Ovary (tissue), 9 donors: ENCODE data around the gene UXS1. TPM values are rescaled to one million over a fixed set of nuclear protein-coding genes. Genes with fewer than 3 reads are reported as not detected.

Experiments used
- DNase-seq, 5 donors: peaks; one replicate each; pipeline ENCODE4 v3.0.0-alpha.2; 2019 to 2020
- H3K27ac ChIP-seq, 2 donors: fragments of 200-600 bp; one replicate each; pipeline versions ENCODE4 v1.5.1 to v1.8.0; 2019 to 2022
- H3K27me3 ChIP-seq: fragments of 200-600 bp; one replicate; pipeline ENCODE4 v1.8.0; 2022
- H3K36me3 ChIP-seq: fragments of 200-600 bp; sonication (generic); one replicate; pipeline ENCODE4 v1.5.1; 2019
- H3K4me1 ChIP-seq: one replicate; pipeline ENCODE4 v1.8.1; 2013; ENCODE audit warnings: mild to moderate bottlenecking, moderate library complexity; ENCODE audit not compliant: insufficient read depth
- H3K4me3 ChIP-seq: fragments of 200-600 bp; sonication (generic); one replicate; pipeline ENCODE4 v1.5.1; 2017
- H3K9me3 ChIP-seq, 2 donors: fragments of 200-600 bp in 1 of 2; sonication (generic) in 1 of 2; one replicate each; pipeline versions ENCODE4 v1.5.1 to v1.8.1; 2013 to 2019; ENCODE audit warnings: mild to moderate bottlenecking in 1 of 2, moderate library complexity in 1 of 2
- EP300 ChIP-seq: sonication (generic); formaldehyde crosslinking; IDR thresholded peaks from one replicate; pipeline ENCODE4 v1.6.1; 2017; ENCODE audit warnings: antibody characterized with exemption
- POLR2A ChIP-seq: fragments of 450-650 bp; IDR thresholded peaks from one replicate; pipeline ENCODE4 v1.6.1; 2017; ENCODE audit warnings: antibody characterized with exemption, mild to moderate bottlenecking, moderate library complexity
- WGBS, 3 donors: extraction: QIAGEN DNeasy Blood & Tissue Kit in 1 of 3; methylation state at CpG; one replicate each; pipeline versions ENCODE4 v1.1.5 to v1.1.7; 2013 to 2017; 5-methylcytosine and 5-hydroxymethylcytosine counted together
- intact Hi-C, 4 donors: fragments of 100-400 bp; cut with DNase I; formaldehyde crosslinking; loops; one replicate each; pipeline versions ENCODE4 v1.11.0 to v1.15.1; 2022 to 2023
- polyA plus RNA-seq, 2 donors: library from polyadenylated mRNA; stranded (reverse); fragments of 200-250 nt in 1 of 2; fragments of 350-450 nt in 1 of 2; fragmentation: Illumina TruSeq in 1 of 2; extraction: RNeasy Lipid Tissue Mini Kit (QIAGEN cat#74804) in 1 of 2; gene quantifications; one replicate each; pipeline ENCODE4 v1.2.3, GENCODE V29; 2013 to 2014
- total RNA-seq, 7 donors: library from RNA; depleted of rRNA in 2 of 7; stranded (reverse); fragments of >200 nt in 2 of 7; fragmentation: NEBNext Ultra II Directional in 3 of 7; extraction: Animal tissue kit (Norgen Biotek cat#: 25700) in 3 of 7; gene quantifications; one replicate each; pipeline versions ENCODE4 v1.1.0 to v1.2.4, GENCODE V29; 2016 to 2023
- TF ChIP-seq, protein P1 (sequence below), 3 donors: fragments of 450-650 bp in 2 of 3; fragments of 200-600 bp in 1 of 3; IDR thresholded peaks; one replicate each; pipeline versions ENCODE4 v1.5.1 to v1.8.0; 2016 to 2022; ENCODE audit warnings: antibody characterized with exemption in 3 of 3, mild to moderate bottlenecking in 1 of 3
- donor health status: DM: no; HTN: no; CAD: no; lungs with moderate emphysema.
- donor health status: DM: no; HTN: no; CAD: no.
- donor health status: Bipolar disorder and iron deficiency.
- donor health status: DM: yes; HTN: yes; CAD: no.
- donor health status: DM: no; HTN: no; CAD: no.
- donor health status: DM: yes; HTN: yes; CAD: no.

UXS1 gene
- total and polyA plus RNA-seq, 9 donors = 23.9 to 70.8 (median 27.7) TPM

DNA sequence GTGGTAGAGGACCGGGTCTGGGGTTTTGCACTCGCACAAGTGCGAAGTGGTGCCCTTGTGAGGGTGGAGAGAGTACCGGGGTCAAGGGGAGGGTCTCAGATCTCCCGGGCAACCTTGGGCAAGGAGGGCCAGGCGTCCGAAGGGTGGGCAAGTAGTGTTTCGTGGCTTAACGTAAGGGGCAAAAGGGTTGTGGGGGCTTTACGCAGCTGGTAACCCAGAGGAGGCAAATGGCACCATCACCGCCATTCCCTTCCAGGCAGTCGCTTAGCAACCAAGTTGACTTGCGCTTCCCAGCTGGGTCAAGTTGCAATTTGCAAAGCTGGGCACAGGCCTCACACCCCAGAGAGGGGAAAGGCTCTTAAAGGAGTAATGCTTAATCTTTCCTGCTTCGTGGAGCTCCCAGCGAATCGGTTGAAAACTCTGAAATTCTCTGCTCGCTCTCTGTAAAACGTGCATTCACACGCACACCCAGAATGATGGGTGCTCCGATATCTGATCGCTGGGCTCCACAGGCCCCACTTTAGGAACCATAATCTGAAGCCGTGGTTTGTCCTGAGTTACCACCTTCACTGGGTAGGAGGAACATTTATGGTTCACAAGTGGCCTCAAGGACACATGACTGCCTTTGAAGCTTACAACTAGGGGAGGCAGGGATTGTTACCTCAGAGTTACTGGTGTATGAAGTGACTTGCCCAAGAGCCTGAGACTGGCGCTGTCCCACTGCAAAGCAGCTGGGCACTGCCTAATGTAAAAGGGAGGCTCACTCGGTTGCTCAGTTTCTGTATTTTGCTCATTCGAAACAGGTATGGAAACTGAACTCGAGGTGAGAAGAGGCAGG is 127.9 kb downstream of the UXS1 start:
- no peak for TF ChIP-seq POLR2A
- no peak for TF ChIP-seq EP300
- TF ChIP-seq, protein P1, sequence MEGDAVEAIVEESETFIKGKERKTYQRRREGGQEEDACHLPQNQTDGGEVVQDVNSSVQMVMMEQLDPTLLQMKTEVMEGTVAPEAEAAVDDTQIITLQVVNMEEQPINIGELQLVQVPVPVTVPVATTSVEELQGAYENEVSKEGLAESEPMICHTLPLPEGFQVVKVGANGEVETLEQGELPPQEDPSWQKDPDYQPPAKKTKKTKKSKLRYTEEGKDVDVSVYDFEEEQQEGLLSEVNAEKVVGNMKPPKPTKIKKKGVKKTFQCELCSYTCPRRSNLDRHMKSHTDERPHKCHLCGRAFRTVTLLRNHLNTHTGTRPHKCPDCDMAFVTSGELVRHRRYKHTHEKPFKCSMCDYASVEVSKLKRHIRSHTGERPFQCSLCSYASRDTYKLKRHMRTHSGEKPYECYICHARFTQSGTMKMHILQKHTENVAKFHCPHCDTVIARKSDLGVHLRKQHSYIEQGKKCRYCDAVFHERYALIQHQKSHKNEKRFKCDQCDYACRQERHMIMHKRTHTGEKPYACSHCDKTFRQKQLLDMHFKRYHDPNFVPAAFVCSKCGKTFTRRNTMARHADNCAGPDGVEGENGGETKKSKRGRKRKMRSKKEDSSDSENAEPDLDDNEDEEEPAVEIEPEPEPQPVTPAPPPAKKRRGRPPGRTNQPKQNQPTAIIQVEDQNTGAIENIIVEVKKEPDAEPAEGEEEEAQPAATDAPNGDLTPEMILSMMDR (IDR thresholded peaks at IDR 0.05) = no peak
- peak overlapping the region; percentile 34 for H3K4me3 ChIP-seq
- H3K27me3 ChIP-seq = no peaks in the 10 kb centered on the region
- peaks cover 6% of the 10 kb centered on the region for H3K4me1 ChIP-seq
- H3K9me3 ChIP-seq = no peaks in the 10 kb centered on the region
- WGBS, 3 donors = 79 to 85% (median 80%) methylated on average over 26 of the region's 26 CpGs
- DNase-seq = no peak
- intact Hi-C loops = no loop called here
- H3K27ac ChIP-seq = no peak overlapping the region
- H3K36me3 ChIP-seq = no peaks in the 10 kb centered on the region

DNA sequence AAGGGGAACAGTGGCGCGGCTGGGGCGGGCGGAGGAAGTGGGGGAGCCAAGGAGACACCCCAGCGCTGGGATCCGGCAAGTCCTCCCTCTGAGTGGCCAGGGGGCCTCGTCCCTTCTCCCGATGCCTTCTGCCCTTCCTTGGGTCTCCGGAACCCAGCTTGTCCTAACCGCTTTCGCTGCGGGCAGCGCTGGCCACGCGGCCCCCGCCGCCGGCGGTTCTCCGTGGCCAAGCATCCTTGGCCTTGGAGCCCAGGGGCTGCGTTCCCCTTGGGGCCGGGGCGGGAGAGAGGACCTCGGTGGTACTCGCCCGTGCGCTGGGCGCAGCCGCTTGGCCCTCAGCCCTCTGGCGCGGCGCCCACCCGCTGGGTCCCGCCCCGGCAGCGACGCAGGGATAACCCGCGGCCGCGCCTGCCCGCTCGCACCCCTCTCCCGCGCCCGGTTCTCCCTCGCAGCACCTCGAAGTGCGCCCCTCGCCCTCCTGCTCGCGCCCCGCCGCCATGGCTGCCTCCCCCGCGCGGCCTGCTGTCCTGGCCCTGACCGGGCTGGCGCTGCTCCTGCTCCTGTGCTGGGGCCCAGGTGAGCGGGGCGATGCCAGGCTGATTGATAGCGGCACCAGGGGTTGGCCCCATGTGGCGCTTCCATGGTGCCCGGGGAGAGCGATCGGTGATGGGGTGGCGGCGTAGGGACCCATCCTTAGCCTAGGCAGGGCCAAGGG is 128.7 kb downstream of the UXS1 start:
- peak overlapping the region; percentile 34 for H3K4me3 ChIP-seq
- no peaks in the 10 kb centered on the region for H3K27me3 ChIP-seq
- no peak for TF ChIP-seq POLR2A
- TF ChIP-seq, protein P1 (IDR thresholded peaks at IDR 0.05) = no peak
- H3K9me3 ChIP-seq = no peaks in the 10 kb centered on the region
- H3K27ac ChIP-seq = no peak overlapping the region
- H3K36me3 ChIP-seq = no peaks in the 10 kb centered on the region
- peaks cover 6% of the 10 kb centered on the region for H3K4me1 ChIP-seq
- 6 to 9% (median 8%) methylated on average over 49 to 68 of the region's 68 CpGs for WGBS, 3 donors
- DNase-seq = peak in 4 of 5 donors; percentile 19 to 61 (median 43)
- intact Hi-C loops = no loop called here

DNA sequence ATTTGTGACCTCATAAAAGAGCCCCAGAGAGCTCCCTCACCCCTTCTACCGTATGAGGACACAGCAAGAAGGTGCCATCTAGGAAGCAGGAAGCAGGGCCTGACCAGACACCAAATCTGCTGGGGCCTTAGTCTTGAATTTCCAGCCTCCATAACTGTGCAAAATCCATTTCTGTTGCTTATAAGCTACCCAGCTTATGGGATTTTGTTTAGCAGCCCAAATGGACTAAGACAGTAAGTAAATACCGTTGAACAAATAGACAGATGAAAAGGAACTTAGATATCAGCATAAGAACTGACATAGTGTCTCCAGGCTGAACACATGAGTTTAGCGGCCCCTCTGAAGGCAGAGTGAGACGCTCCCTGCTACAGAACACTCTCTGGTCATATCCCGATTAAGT is 130.9 kb downstream of the UXS1 start:
- intact Hi-C loops = no loop called here
- no peak overlapping the region for H3K27ac ChIP-seq
- WGBS, 3 donors = 76 to 81% (median 79%) methylated on average over 5 of the region's 5 CpGs

DNA sequence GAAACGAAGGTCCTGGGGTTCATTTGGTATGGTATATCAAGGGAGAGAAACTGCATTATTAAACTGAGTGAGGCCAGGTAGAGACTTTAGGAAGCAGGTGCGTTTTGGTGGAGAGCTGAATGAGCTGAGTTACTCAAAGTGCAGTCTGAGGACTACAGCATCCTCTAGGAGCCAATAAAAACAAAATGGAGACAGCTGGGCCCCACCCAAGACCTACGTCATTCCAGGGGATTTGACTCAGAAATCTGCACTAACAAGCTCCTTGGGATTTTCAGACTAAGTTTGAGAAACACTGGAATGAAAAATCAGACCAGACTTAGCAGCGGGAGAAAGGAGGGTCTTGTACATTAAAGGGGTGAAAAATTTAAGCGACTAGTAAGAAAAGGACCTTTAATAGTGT is 131.5 kb downstream of the UXS1 start:
- TF ChIP-seq, protein P1 (IDR thresholded peaks at IDR 0.05) = no peak
- no peak for TF ChIP-seq POLR2A
- peaks cover 6% of the 10 kb centered on the region for H3K4me1 ChIP-seq
- H3K36me3 ChIP-seq = no peaks in the 10 kb centered on the region
- no peak overlapping the region for H3K4me3 ChIP-seq
- intact Hi-C loops = no loop called here
- 80 to 84% (median 84%) methylated on average over 5 of the region's 5 CpGs for WGBS, 3 donors
- H3K27me3 ChIP-seq = no peaks in the 10 kb centered on the region
- no peaks in the 10 kb centered on the region for H3K9me3 ChIP-seq
- no peak for DNase-seq
- no peak overlapping the region for H3K27ac ChIP-seq

More for the DNA sequence above, 130.9 kb downstream of the UXS1 start:
- TF ChIP-seq POLR2A = no peak
- TF ChIP-seq, protein P1 (IDR thresholded peaks at IDR 0.05) = no peak
- no peak for TF ChIP-seq EP300
- Histone ChIP-seq H3K4me3 (no peak overlapping the region), H3K27me3 (no peaks in the 10 kb centered on the region), H3K36me3 (no peaks in the 10 kb centered on the region), H3K9me3 (no peaks in the 10 kb centered on the region), H3K4me1 (peaks cover 6% of the 10 kb centered on the region)
- DNase-seq = no peak
